ENCODE data around the gene SHROOM1.
"Not testable (repeated sequence)": the region's sequence is repeated elsewhere in the genome, so short reads cannot be mapped to it uniquely, and the experiment has no call there.

Gene SHROOM1

DNA sequence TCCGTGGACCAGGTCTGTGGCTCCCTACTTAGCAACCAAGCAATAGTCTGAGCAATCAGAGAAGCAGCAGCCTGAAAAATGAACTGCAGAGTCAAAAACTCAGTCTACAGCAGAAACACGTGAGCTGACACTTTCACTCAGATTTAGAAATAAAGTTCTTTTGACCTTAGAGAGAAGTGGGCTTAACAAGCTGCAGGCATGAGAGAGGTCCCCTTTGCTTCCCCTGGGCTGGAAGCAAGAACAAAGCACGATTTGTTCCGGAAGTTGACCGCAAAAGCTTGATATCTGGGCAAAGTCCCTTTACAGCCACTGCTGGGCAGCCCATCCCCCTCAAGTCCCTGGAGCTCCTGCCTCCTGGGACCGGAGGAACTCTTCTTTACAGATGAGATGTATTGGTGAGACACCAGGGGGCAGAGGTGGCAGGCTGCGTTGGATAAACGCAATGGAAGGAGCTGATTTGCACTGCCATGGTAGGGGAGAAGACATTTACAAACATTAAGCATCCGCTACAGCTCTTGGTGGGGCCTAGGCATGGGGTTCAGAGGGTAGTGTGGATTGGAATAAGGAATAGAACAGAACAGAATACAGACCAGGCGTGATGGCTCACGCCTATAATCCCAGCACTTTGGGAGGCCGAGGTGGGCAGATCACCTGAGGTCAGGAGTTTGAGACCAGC is 23.1 kb downstream of the SHROOM1 start:
- no peak for DNase-seq

DNA sequence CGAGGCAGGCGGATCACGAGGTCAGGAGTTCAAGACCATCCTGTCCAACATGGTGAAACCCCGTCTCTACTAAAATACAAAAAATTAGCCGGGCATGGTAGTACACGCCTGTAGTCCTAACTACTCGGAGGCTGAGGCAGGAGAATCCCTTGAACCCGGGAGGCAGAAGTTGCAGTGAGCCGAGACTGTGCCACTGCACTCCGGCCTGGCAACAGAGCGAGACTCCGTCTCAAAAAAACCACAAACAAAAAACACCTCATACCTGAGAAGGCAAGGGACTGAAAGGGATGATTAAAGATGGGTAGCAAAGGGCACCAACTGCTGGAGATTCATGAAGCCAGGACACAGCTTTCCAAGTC is 23.7 kb downstream of the SHROOM1 start:
- not testable (repeated sequence) for DNase-seq

DNA sequence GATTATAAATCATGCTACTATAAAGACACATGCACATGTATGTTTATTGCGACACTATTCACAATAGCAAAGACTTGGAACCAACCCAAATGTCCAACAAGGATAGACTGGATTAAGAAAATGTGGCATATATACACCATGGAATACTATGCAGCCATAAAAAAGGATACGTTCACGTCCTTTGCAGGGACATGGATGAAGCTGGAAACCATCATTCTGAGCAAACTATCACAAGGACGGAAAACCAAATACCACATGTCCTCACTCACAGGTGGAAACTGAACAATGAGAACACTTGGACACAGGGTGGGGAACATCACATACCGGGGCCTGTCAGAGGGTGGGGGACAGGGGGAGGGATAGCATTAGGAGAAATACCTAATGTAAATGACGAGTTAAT is 24.6 kb downstream of the SHROOM1 start:
- DNase-seq: not testable (repeated sequence)

DNA sequence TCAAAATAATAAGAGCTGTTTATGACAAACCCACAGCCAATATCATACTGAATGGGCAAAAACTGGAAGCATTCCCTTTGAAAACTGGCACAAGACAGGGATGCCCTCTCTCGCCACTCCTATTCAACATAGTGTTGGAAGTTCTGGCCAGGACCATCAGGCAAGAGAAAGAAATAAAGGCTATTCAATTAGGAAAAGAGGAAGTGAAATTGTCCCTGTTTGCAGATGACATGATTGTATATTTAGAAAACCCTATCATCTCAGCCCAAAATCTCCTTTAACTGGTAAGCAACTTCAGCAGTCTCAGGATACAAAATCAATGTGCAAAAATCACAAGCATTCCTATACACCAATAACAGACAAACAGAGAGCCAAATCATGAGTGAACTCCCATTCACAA is 26.2 kb downstream of the SHROOM1 start:
- not testable (repeated sequence) for DNase-seq

DNA sequence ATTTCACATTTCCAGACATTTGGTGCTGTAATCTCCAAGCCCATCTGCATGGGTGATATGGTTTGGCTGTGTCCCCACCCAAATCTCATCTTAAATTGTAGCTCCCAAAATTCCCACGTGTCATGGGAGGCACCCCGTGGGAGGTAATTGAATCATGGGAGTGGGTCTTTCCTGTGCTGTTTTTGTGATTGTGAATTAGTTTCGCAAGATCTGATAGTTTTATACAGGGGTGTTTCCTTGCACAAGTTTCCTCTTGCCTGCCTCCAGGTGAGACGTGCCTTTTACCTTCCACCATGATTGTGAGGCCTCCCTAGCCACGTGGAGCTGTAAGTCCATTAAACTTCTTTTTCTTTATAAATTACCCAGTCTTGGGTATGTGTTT is 27.8 kb downstream of the SHROOM1 start:
- DNase-seq: not testable (repeated sequence)

DNA sequence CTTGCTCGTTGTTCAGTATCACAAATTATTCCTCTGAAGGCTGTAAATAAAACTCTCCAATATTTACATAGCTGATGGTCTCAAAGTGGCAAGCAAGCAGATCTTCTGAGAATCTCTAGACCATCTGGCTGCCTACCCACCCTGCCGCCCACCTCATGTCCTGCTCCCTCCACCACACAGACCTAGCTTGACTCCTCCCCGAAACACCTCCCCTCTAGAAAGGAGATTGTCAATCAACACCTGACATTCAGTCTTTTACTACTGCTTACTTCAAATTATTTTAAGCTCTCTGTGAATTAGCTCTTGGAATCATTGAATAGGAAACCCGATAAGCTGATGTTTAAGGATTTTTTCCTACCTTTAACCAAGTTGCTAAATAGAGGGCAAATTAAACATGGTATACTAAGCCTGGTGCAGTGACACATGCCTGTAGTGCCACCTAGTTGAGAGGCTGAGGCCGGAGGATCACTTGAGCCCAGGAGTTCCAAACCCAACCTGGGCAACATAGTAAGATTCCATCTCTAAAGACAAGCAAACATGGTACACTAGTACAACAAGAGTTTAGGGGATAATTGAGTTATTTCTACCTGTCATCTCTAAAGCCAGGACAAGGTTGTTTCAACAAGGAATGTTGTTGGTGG is 28.3 kb downstream of the SHROOM1 start:
- no peak for DNase-seq

DNA sequence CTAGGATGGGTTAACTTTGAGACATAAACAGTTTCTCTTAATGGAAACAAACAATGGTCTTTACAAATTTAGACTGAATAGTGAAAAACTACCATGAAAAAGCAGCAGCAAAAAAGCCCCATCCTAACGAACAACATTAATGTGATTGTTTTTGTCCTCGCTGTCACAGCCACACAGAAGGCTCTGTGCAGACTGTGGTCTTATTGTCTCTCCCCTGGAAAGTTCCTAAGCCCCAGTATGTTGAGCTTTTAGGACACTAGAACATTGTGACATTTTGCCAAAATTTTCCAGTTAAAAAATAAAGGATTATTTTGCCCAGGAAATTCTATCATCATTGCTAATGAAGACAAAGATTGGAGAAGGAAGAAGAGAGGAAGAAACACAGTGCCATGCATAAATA is 29.9 kb downstream of the SHROOM1 start:
- no peak for DNase-seq

DNA sequence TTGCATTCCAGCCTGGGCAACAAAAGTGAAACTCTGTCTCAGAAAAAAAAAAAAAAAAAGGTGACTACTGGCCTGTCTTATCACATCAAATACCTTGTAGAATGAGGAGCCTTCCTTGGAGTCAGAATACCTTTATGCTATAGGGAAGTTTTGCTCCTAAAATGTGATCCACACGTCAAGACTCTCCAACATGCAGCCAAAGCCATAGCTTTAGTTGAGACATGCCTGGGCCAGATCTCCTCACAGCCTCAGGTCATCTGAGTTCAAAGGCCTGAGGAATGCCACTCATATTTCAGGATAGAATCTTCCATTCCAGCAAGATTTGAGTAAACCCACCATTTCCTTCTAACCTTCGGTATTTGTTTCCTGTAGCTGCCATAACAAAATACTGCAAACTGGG is 31.1 kb downstream of the SHROOM1 start:
- DNase-seq: no peak

DNA sequence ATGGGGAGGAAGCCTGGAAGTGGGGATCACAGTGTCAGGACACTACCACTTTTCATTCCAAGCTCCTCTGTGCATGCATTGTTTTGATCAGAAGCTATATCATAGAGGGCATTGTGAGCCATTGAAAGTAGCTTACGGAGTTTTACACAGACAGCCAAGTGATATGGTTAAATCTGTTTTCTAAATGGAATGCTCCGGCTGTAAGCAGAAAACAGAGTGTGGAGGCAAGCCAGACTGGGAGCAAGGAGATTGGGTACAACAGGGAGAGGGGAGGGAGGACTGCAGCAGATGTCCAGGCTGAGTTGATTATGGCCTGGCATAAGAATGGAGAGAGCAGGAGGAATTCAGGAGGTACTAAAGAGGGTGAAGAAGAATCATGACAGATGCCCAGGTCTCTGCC is 32.8 kb downstream of the SHROOM1 start:
- DNase-seq: no peak

DNA sequence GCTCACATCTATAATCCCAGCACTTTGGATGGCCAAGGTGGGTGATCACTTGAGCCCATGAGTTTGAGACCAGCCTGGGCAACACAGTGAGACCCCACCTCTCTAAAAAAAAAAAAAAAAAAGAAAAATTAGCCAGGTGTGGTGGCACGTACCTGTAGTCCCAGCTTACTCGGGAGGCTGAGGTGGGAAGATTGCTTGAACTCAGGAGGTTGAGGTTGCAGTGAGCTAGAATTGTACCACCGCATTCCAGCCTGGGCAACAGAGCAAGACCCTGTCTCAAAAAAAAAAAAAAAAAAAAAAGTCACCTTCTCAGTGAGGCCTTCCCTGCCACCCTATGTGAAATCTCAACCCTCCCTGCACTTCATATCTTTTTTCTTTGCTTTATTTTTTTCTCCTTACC is 39.4 kb downstream of the SHROOM1 start:
- DNase-seq: no peak

DNA sequence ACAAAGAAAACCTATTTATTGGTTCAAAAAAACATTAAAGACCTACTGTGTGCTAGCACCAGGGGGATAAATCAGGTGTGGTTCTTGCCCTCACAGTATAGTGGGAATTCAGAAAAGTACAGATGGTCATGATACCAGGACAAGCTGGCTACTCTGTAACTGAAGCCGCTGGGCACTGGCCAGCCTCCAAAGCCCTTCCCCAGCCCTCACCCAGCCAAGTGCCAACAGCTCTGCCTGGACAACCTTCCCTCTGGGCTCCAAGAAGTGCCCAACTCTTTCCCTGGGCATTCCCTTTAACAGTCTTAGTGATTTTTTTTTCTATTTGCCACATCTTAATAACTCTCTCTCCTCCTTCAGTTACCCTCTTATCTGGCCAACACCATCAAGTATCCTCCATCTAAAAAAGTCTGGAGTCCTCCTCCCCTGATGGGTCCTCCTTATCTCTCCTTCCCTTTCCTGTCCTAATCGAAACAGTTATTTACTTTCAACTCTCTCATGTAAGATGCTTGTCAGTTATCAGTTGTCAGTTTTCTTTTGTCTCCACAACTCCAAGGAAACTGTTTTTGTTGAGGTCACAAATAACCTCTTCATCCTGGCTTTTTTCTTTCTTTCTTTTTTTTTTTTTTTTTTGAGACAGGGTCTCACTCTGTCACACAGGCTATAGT is 40.1 kb downstream of the SHROOM1 start:
- DNase-seq: no peak

DNA sequence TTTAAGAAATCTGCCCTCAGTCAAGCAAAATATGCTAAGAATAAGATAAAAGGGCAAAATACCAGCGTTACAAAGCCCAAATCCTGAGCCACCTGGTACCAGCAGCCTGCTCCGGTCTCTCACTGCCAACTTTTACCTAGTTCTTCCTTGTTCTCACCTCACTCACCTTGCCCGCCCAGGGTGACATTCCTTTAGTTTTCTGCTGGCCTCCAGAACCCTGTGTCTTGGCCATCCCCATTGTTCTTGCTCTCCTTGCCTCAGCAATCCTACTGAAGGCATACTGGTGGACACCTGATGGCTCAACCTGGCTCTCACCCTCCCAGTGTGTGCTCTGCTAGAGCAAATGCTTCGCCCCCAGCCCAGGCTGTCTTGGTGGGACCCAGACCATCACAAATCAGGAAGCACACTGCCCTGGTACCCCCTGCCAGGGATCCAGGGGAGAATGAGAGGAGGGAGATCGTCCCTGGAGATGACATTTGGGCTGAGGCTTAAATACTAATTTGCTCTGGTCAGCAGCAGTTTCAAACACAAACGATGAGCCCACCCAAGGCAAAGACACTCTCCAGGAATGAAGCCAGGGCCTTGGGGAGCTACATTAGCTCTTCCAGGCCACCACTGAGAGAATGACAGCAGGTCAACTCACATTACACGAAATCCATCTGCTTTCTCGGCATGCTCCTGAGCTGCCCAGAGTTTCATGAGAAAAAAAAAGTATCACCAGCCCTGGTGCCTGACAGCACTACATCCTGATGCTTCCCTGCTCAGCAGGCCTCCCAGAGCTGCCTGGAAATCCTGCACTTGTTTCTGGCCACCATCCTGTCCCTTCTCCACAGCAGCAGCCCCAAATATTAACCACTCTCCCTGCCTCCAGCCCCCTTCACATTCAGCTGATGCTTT is 41.2 kb downstream of the SHROOM1 start:
- no peak for DNase-seq

DNA sequence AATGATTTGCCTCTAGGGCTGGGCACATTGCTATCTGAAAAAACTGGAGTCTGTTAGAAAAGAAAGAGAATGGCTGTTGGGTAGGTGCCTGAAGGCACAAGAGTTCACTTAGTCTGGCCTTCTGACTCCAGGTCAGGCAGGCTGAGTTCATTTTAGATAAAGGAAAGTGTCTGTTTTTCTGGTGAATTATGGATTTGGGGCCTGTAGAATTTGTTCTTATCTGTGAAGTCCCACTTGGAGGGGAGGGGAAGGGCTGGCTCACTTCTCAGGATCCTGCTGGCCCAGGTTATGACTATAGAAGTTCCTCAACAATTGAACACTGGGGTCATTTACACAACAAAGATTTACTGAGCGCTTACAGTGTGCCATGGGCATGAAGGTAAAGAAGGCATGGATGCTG is 41.9 kb downstream of the SHROOM1 start:
- no peak for DNase-seq

DNA sequence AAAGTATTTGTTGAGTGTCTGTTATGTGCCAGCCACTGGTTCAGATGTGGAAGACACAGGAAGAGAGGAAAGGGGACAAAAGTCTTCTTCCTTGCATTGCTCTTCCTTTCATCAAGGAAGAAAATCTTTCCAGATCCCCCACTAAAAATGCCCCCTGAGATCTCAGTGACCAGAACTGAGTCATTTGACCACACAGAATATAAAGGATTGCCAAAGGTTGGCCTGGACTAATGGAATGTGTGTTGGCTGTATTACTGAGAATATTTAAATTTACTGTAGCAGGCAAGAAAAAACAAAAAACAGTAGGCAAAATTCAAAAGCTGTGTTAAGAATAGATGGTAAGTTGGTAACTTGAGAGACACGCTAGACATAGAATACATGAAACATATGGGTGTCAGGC is 43.4 kb downstream of the SHROOM1 start:
- DNase-seq: no peak

DNA sequence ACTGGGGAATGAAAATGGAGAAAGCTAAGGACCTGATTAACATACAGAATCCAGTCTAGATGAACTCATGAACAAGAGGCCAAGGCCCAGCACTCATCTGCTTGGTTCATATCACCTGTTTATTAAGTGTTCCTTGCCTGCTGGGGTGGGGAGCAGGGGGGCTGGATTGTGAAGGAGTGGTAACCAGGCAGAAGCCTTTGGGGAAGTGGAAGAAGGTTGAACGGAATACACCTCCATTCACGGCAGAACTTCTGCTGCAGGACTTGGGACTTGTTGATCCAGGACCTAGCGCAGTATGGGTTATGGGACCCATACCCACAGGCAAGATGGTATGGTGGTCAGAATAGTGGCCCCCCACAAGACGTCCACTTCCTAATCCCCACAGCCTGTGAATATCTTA is 44.6 kb downstream of the SHROOM1 start:
- DNase-seq: no peak

DNA sequence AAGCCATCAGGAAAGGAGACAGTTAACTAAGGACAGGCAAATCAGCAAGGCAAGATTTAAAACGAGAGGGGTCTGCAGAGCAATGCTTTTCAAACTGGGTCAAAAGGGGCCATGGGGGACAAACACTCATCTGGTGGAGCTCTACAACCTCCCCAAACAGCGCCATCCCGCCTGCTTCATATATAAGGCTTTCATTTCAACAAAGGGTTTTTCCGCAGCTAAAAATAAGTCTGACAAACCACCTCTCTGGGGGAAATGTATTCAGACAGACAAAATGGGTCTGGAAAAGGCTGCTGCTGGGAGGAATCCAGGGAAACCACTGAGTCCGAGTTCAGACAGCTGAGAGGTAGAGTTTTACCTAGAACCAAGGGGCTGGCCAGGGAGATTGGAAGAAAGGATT is 45.1 kb downstream of the SHROOM1 start:
- no peak for DNase-seq

DNA sequence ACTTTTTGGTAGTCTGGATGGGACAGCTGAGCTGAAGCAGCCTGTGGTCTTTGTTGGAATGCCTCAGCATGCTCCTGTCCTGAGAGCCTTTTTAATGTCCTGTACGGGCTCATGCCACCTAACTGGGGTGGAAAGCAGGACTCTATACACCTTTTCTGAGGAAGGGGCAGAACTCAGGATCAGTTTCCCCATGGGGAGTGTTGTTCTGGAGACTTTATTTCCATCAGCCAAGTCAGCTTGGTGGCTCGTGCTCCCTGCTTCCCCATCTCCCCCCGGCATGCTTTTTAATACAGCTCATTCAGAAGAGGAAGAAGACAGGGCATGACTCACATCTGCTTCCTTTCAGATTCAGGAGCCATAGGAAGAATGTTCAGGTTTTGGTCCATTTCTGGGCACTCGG is 48.3 kb downstream of the SHROOM1 start:
- DNase-seq: no peak

DNA sequence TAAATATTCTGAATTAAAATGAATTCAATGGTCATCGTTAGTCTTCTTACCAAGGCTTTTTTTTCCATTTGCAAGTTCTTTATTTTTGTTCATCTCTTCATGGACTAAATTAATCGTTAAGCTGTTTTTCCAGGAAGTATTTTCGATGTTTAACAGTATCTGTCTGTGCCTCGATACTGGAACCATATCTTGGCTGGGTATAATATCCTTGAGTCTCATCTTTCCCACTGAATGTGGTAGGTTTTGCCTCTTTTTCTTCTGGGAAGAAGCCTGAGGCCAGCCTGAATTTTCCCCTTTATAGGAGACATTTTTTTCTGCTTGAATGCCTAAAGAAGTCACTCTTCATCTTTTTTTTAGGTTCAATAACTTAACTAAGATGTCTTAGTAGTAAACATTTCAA is 49.4 kb downstream of the SHROOM1 start:
- DNase-seq: no peak

DNA sequence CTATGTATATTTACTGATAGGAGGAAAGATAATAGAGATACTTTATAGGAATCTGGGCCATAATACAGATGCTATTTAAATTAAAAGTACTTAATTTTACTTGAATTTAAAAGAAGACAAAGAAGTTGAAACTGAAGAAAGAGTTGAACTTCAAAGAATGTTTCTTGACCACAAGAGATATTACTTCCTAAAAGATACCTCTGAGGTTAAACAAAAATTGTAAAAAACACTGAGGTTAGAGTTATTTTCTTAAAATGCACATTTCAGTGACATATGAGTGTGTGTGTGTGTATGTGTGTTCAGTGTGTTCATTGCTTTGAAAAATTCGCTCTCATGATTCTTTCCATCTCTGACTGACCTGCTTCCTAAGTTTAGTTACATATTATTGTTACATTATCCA is 49.9 kb downstream of the SHROOM1 start:
- no peak for DNase-seq

DNA sequence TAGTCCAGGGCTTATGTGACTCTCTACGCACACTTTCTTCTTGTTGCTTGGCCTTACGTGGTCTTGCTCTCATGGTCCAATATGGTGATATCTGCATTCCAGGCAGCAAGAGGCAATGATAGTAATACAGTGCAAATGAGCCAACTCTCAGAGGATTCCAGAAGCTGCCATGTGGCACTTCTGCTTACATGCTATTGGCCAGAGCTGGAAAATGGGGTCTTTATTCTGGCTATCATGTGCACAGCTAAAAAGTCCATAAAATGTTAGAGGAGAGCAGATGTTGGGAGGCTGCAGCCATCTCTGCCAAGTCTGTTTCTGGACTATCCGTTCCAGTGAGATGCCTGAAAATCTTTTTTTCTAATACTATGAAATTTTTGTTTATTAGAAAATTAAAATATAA is 50.5 kb downstream of the SHROOM1 start:
- DNase-seq: no peak

DNA sequence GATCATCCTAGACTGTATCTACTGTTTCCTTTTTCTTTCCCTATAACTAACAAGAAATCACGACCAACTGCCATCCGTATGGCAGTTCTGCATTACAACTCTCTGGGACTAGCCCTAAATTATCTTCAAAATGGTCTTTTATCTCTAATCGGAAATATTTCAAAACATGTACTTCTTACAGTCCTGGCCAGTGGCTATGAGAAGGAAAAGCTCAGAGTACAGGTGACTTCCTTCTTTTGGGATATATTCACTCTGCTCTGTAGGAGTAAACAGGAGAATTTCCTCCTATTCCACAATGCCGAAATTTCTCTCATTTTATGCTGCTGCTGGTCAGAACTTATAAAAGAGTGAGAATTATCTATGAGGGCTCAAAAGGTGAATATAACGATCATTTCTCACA is 51.6 kb downstream of the SHROOM1 start:
- no peak for DNase-seq

DNA sequence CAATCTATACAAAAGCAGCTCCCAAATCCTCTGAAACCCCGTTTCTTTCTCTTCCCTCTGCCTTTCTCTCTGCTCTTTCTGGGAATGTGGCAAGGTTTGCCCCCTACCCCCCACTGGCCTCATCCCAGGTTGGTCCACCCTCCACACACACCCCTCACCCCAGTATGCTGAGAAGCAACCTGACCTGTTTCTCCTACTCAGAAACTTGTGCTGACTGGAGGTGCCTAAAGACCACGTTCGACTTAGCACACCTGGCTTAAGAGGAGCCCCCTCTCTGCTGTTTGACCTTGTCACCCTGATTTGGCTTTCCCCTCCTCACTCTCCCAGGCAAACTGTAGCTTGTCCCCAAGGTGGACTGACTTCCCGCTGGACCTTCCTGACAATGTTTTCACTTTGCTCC is 52.3 kb downstream of the SHROOM1 start:
- no peak for DNase-seq

Data from effector CD8-positive, alpha-beta T cell (primary cell).